GM19023 (cell line): ENCODE data around the gene PTOV1.
A peak's percentile ranks its signal among the peaks of the same experiment; 100 is the strongest.

ENCODE experiments used
- ATAC-seq: cut with Tn5 transposase; IDR thresholded peaks from one replicate; pipeline ENCODE4 v1.9.1; 2021; ENCODE audit warnings: mild to moderate bottlenecking, moderate library complexity; ENCODE audit not compliant: unreplicated experiment

Gene PTOV1

GRCh38 chr19:49850487-49851342, at the start of gene PTOV1:
TSS of gene PTOV1 (plus strand) at chr19:49851159.
- ATAC-seq, result peak; percentile 62

- ATAC-seq, result no peak
Observed at GRCh38 chr19:49801401-49801888, 49.5 kb upstream of the PTOV1 start.

GRCh38 chr19:49801966-49802661, 48.8 kb upstream of the PTOV1 start:
- no peak for ATAC-seq

- no peak for ATAC-seq
Observed at GRCh38 chr19:49802836-49803528, 48.0 kb upstream of the PTOV1 start.

GRCh38 chr19:49803529-49803856, 47.5 kb upstream of the PTOV1 start:
- ATAC-seq, result no peak

GRCh38 chr19:49805822-49806619, 44.9 kb upstream of the PTOV1 start:
- ATAC-seq, result no peak

- ATAC-seq, result no peak
Observed at GRCh38 chr19:49806620-49806959, 44.4 kb upstream of the PTOV1 start.

- no peak for ATAC-seq
Observed at GRCh38 chr19:49807058-49807903, 43.7 kb upstream of the PTOV1 start.

- no peak for ATAC-seq
Observed at GRCh38 chr19:49807904-49808675, 42.9 kb upstream of the PTOV1 start.

GRCh38 chr19:49808711-49809159, 42.2 kb upstream of the PTOV1 start:
- ATAC-seq, result no peak

GRCh38 chr19:49809160-49809940, 41.6 kb upstream of the PTOV1 start:
- no peak for ATAC-seq

- ATAC-seq, result no peak
Observed at GRCh38 chr19:49809941-49810389, 41.0 kb upstream of the PTOV1 start.

GRCh38 chr19:49811328-49811727, 39.6 kb upstream of the PTOV1 start:
- ATAC-seq, result no peak

GRCh38 chr19:49812452-49812996, 38.4 kb upstream of the PTOV1 start:
- no peak for ATAC-seq

- ATAC-seq, result peak; percentile 36
Observed at GRCh38 chr19:49812997-49813861, 37.7 kb upstream of the PTOV1 start, which contains the start of gene FUZ. TSS of gene FUZ (minus strand) at chr19:49813292. CDS start at chr19:49813106, 186 bp downstream.

GRCh38 chr19:49814010-49814409, 36.9 kb upstream of the PTOV1 start:
- ATAC-seq, result no peak

- ATAC-seq, result no peak
Observed at GRCh38 chr19:49816590-49816989, 34.4 kb upstream of the PTOV1 start.
